H9 (cell line): ENCODE measurements around the gene PLEKHO2. TPM values are rescaled to one million over a fixed set of nuclear protein-coding genes. Genes with fewer than 3 reads are reported as not detected.

Experiments
- DNase-seq: peaks from one replicate; pipeline ENCODE4 v3.0.0-alpha.2; 2017
- H2AFZ ChIP-seq: one replicate; pipeline ENCODE4 v1.6.1; 2013; ENCODE audit warnings: mild to moderate bottlenecking, low read length, control low read depth, moderate library complexity
- H2AK5ac ChIP-seq: 2 replicates; pipeline ENCODE4 v1.6.1; 2013; ENCODE audit warnings: low read length, control low read depth, mixed read lengths; ENCODE audit not compliant: insufficient read length
- H2BK120ac ChIP-seq: one replicate; pipeline ENCODE4 v1.6.1; 2013; ENCODE audit warnings: low read depth, mild to moderate bottlenecking, low read length, control low read depth, inconsistent platforms; ENCODE audit not compliant: poor library complexity, severe bottlenecking
- H2BK12ac ChIP-seq: 2 replicates; pipeline ENCODE4 v1.6.1; 2013; ENCODE audit warnings: low read length, control low read depth, mixed read lengths, low read depth; ENCODE audit not compliant: insufficient read length
- H2BK15ac ChIP-seq: 2 replicates; pipeline ENCODE4 v1.6.1; 2013; ENCODE audit warnings: low read depth, low read length, control low read depth
- H2BK20ac ChIP-seq: one replicate; pipeline ENCODE4 v1.6.1; 2013; ENCODE audit warnings: low read depth, mild to moderate bottlenecking, low read length, control low read depth, inconsistent platforms; ENCODE audit not compliant: poor library complexity, severe bottlenecking
- H2BK5ac ChIP-seq: 2 replicates; pipeline ENCODE4 v1.6.1; 2013; ENCODE audit warnings: low read length, control low read depth, mixed read lengths; ENCODE audit not compliant: insufficient read length
- H3K14ac ChIP-seq: 2 replicates; pipeline ENCODE4 v1.6.1; 2013; ENCODE audit warnings: low read length, control low read depth; ENCODE audit not compliant: insufficient read depth
- H3K18ac ChIP-seq: 2 replicates; pipeline ENCODE4 v1.6.1; 2013; ENCODE audit warnings: low read depth, mild to moderate bottlenecking, mixed read lengths, low read length, control low read depth; ENCODE audit not compliant: insufficient read length
- H3K23ac ChIP-seq: 2 replicates; pipeline ENCODE4 v1.6.1; 2013; ENCODE audit warnings: low read length, control low read depth, mixed read lengths, low read depth; ENCODE audit not compliant: insufficient read length
- H3K23me2 ChIP-seq: 2 replicates; pipeline ENCODE4 v1.6.1; 2013; ENCODE audit warnings: low read depth, mild to moderate bottlenecking, mixed read lengths, low read length, control low read depth; ENCODE audit not compliant: insufficient read length, poor library complexity, severe bottlenecking
- H3K27ac ChIP-seq: 2 replicates; pipeline ENCODE4 v1.5.1; 2013; ENCODE audit warnings: low read length, control low read depth, mixed read lengths, low read depth; ENCODE audit not compliant: insufficient read length
- H3K27me3 ChIP-seq: 2 replicates; pipeline ENCODE4 v1.6.1; 2013; ENCODE audit warnings: low read length, control low read depth, inconsistent platforms; ENCODE audit not compliant: insufficient read depth
- H3K4ac ChIP-seq: 2 replicates; pipeline ENCODE4 v1.6.1; 2013; ENCODE audit warnings: low read depth, mild to moderate bottlenecking, control low read depth, inconsistent platforms, low read length, moderate library complexity
- H3K4me1 ChIP-seq: 2 replicates; pipeline ENCODE4 v1.6.1; 2013; ENCODE audit warnings: low read length, control low read depth, inconsistent platforms; ENCODE audit not compliant: insufficient read depth
- H3K4me2 ChIP-seq: 2 replicates; pipeline ENCODE4 v1.6.1; 2013; ENCODE audit warnings: low read length, control low read depth, mixed read lengths; ENCODE audit not compliant: insufficient read length, insufficient read depth
- H3K56ac ChIP-seq: 2 replicates; pipeline ENCODE4 v1.6.1; 2013; ENCODE audit warnings: low read depth, mild to moderate bottlenecking, mixed read lengths, low read length, control low read depth; ENCODE audit not compliant: insufficient read length
- H3K79me1 ChIP-seq: 2 replicates; pipeline ENCODE4 v1.6.1; 2013; ENCODE audit warnings: low read depth, mild to moderate bottlenecking, moderate library complexity, low read length, control low read depth, inconsistent platforms; ENCODE audit not compliant: insufficient read depth, poor library complexity, severe bottlenecking
- H3K79me2 ChIP-seq: 2 replicates; pipeline ENCODE4 v1.6.1; 2013; ENCODE audit warnings: low read length, control low read depth, inconsistent platforms; ENCODE audit not compliant: insufficient read depth
- H3K9ac ChIP-seq: 2 replicates; pipeline ENCODE4 v1.6.1; 2013; ENCODE audit warnings: low read length, control low read depth, mixed read lengths; ENCODE audit not compliant: insufficient read length; ENCODE audit errors: extremely low read depth
- H3K9me3 ChIP-seq: one replicate; pipeline ENCODE4 v1.6.1; 2013; ENCODE audit warnings: low read depth, low read length, inconsistent platforms; ENCODE audit not compliant: control insufficient read depth
- H3T11ph ChIP-seq: one replicate; pipeline ENCODE4 v1.6.1; 2013; ENCODE audit warnings: mild to moderate bottlenecking, low read length, control low read depth, inconsistent platforms
- H4K20me1 ChIP-seq: one replicate; pipeline ENCODE4 v1.6.1; 2013; ENCODE audit not compliant: control insufficient read depth, insufficient read length, insufficient read depth
- H4K5ac ChIP-seq: 2 replicates; pipeline ENCODE4 v1.6.1; 2013; ENCODE audit warnings: low read depth, mild to moderate bottlenecking, mixed read lengths, low read length, control low read depth; ENCODE audit not compliant: insufficient read length
- H4K8ac ChIP-seq: replicated peaks from 2 replicates; pipeline ENCODE4 v1.6.1; 2013; ENCODE audit warnings: low read length, control low read depth, mixed read lengths, low read depth; ENCODE audit not compliant: insufficient read length
- H4K91ac ChIP-seq: 2 replicates; pipeline ENCODE4 v1.6.1; 2013; ENCODE audit warnings: low read depth, mild to moderate bottlenecking, moderate library complexity, mixed read lengths, low read length, control low read depth; ENCODE audit not compliant: insufficient read length
- H3K27ac Mint-ChIP-seq, 3 experiments: 2 replicates in 2 of 3; 3 replicates in 1 of 3; pipeline ENCODE4 v1.8.0; 2020 to 2021; ENCODE audit warnings: mixed read lengths in 3 of 3, mild to moderate bottlenecking in 1 of 3, moderate library complexity in 1 of 3
- H3K27me3 Mint-ChIP-seq: 2 replicates; pipeline ENCODE4 v1.8.0; 2021; ENCODE audit warnings: low read depth, mild to moderate bottlenecking, moderate library complexity, mixed read lengths
- H3K36me3 Mint-ChIP-seq, 3 experiments: 2 replicates in 2 of 3; 3 replicates in 1 of 3; pipeline ENCODE4 v1.8.0; 2020 to 2021; ENCODE audit warnings: low read depth in 3 of 3, mixed read lengths in 3 of 3; ENCODE audit not compliant: insufficient read depth in 1 of 3
- H3K4me1 Mint-ChIP-seq, 2 experiments: 2 replicates each; pipeline ENCODE4 v1.8.0; 2020; ENCODE audit warnings: mixed read lengths in 2 of 2
- H3K4me3 Mint-ChIP-seq, 2 experiments: 2 replicates in 1 of 2; 3 replicates in 1 of 2; pipeline ENCODE4 v1.8.0; 2020 to 2021; ENCODE audit warnings: mild to moderate bottlenecking in 2 of 2, mixed read lengths in 2 of 2, moderate library complexity in 1 of 2
- H3K9me3 Mint-ChIP-seq, 2 experiments: 2 replicates in 1 of 2; 3 replicates in 1 of 2; pipeline ENCODE4 v1.8.0; 2020; ENCODE audit warnings: mild to moderate bottlenecking in 2 of 2, mixed read lengths in 2 of 2, moderate library complexity in 1 of 2
- CTCF ChIP-seq: fragments of 200-600 bp; sonication (generic); conservative IDR thresholded peaks from 3 replicates; pipeline ENCODE4 v1.8.0; 2021; ENCODE audit warnings: antibody characterized with exemption, mild to moderate bottlenecking
- WGBS: extraction: QIAGEN DNeasy Blood & Tissue Kit; methylation state at CpG from one replicate; pipeline ENCODE4 v1.1.7; 2013; ENCODE audit warnings: missing lambda C conversion rate, low lambda C conversion rate, mixed read lengths; ENCODE audit not compliant: insufficient read length; ENCODE audit errors: extremely low coverage; 5-methylcytosine and 5-hydroxymethylcytosine counted together
- total RNA-seq: library from RNA; stranded (reverse); gene quantifications from 2 replicates; pipeline ENCODE4 v1.2.1, GENCODE V29; 2021

Gene PLEKHO2
- total RNA-seq, 1 experiment from 2014 or later: 18.1 TPM

GRCh38 chr15:64804619-64805018 lies 37.1 kb upstream of the PLEKHO2 start:
- Histone ChIP-seq H3K4me1 (peaks cover 5% of the 10 kb centered on the region; the same call in 1 of the 2 replicates), H4K20me1 (no peaks in the 10 kb centered on the region), H4K8ac (no peak overlapping the region), H3K9ac (no peak overlapping the region), H3K4ac (no peak overlapping the region), H3K56ac (no peak overlapping the region), H3K4me2 (no peak overlapping the region), H3K79me1 (no peaks in the 10 kb centered on the region), H2BK20ac (no peak overlapping the region), H3K23me2 (peaks cover 6% of the 10 kb centered on the region), H3K18ac (no peak overlapping the region), H4K91ac (no peak overlapping the region), H2AK5ac (no peak overlapping the region), H3K27ac (no peak overlapping the region), H3K9me3 (no peaks in the 10 kb centered on the region), H4K5ac (no peak overlapping the region), H2BK5ac (no peak overlapping the region), H3K14ac (no peak overlapping the region), H2BK15ac (no peak overlapping the region), H3K27me3 (no peaks in the 10 kb centered on the region), H2BK12ac (no peak overlapping the region), H2AFZ (no peak overlapping the region), H3T11ph (no peak overlapping the region), H2BK120ac (no peak overlapping the region), H3K23ac (no peak overlapping the region), H3K79me2 (no peaks in the 10 kb centered on the region)
- no CpG with 5 or more reads among the region's 2 CpGs for WGBS
- no peak for DNase-seq
- H3K9me3 Mint-ChIP-seq: peaks cover 5 to 8% of the 10 kb centered on the region in 2 experiments
- H3K27me3 Mint-ChIP-seq: no peaks in the 10 kb centered on the region
- peak overlapping the region in 1 of 3 experiments; percentile 66; a peak in 1 of 7 replicates for H3K27ac Mint-ChIP-seq
- no peak overlapping the region for H3K4me3 Mint-ChIP-seq
- peaks cover 35 to 39% of the 10 kb centered on the region in 2 experiments for H3K4me1 Mint-ChIP-seq
- peaks cover 7 to 10% (median 7%) of the 10 kb centered on the region in 3 experiments for H3K36me3 Mint-ChIP-seq
- TF ChIP-seq CTCF: no peak
